IPS DF 6.9 (cell line): ENCODE measurements around the gene XXYLT1.
A peak's percentile ranks its signal among the peaks of the same experiment; 100 is the strongest.

Source experiments
- DNase-seq: peaks from one replicate; pipeline ENCODE4 v3.0.0-alpha.2; 2013; ENCODE audit warnings: low read depth, low spot score
- H3K27ac ChIP-seq: one replicate; pipeline ENCODE4 v1.5.1; 2013; ENCODE audit warnings: low read length, control low read depth
- H3K27me3 ChIP-seq: 2 replicates; pipeline ENCODE4 v1.6.1; 2013; ENCODE audit warnings: mild to moderate bottlenecking, low read length; ENCODE audit not compliant: control insufficient read depth, insufficient read depth
- H3K36me3 ChIP-seq: 2 replicates; pipeline ENCODE4 v1.6.1; 2013; ENCODE audit warnings: low read length; ENCODE audit not compliant: control insufficient read depth, insufficient read depth
- H3K4me1 ChIP-seq: 2 replicates; pipeline ENCODE4 v1.6.1; 2013; ENCODE audit warnings: low read length; ENCODE audit not compliant: control insufficient read depth, insufficient read depth
- H3K4me3 ChIP-seq: 2 replicates; pipeline ENCODE4 v1.5.1; 2013; ENCODE audit warnings: mild to moderate bottlenecking, low read length
- H3K9me3 ChIP-seq: 2 replicates; pipeline ENCODE4 v1.6.1; 2013; ENCODE audit warnings: low read length, inconsistent platforms; ENCODE audit not compliant: control insufficient read depth, insufficient read depth
- WGBS: extraction: QIAGEN DNeasy Blood & Tissue Kit; methylation state at CpG from one replicate; pipeline ENCODE4 v1.1.7; 2013; ENCODE audit warnings: mixed read lengths, missing lambda C conversion rate; ENCODE audit not compliant: insufficient read length, insufficient coverage; 5-methylcytosine and 5-hydroxymethylcytosine counted together

Gene XXYLT1

DNA sequence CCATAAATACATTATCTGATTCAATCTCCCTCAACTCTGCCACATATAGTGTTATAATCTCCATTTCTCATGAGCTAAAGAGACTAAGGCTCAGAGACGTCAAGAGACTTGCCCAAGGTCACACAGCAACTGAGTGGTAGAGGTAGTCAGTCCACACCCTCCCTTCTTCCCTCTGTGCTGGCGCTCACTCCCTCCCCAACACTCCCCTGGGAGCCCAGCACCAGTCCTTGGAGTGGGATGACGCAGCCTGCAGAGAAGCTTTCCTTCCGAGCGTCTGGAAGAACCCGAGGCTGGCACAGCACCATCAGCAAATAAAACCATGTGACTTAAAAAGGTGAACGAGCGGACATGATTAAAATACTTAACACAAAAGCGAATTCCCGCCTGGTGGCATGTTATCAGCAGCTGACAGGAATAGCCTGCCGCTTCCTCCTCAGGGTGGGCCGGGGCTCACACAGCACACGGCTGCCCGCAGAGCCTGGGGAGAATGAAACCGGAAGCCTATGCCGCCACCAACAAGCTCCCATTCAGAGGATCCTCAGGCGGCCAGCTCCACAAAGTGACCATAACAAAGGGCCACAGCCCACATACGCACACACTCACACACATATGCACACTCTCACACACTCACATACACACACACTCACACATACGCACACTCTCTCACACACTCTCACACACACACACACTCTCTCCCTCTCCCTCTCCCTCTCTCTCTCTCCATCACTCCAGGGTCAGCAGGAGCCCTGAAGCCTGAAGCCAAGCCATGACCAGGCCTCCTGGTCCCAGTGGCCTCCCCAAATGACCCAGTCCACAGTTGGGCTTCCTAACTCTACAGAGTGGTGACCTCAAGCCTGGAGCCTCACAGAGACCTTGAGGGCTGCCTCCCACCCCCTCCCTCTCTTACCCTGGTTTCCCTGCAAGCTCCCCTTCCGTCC, 120.5 kb downstream of the XXYLT1 start:
- peak overlapping the region; percentile 5; the same call in 1 of the 2 replicates for H3K4me3 ChIP-seq

DNA sequence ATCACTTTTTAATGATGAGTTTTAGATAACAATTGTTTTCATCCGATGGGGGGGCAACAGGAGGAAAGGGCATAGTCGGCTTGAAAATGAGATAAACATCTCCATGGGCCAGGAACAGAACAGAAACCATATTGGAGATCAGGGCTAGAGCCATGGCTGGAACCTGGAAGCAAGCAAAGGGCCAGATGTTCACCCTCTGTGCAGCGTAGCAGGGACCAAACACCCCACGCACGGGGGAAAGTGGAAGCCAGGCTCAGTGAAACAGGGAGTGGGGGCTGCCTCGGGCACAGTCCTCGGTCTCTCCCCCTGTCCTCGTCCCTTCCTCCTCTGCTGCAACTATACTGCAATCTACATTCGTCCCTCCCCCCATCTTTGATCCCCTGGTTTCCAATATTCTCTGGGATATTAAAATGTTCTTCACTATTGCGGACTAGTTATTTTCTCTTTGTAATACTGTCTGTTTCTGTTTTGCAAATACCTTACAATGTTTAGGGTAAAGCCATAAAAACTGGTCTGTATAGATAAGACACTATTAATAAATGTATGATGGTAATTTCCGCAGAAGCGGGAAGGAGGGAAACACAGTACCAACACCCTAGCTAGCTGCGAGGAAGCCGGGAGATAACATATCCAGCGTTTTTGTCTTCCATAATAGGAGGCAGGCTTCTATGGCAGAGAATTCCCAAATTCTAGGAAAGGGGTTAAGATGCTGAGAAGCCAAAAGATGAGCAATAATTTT, 121.5 kb downstream of the XXYLT1 start:
- no peak for DNase-seq
- no peak overlapping the region for H3K4me3 ChIP-seq
- H3K36me3 ChIP-seq: no peaks in the 10 kb centered on the region
- H3K4me1 ChIP-seq: peaks cover 12% of the 10 kb centered on the region
- WGBS: no CpG with 5 or more reads among the region's 15 CpGs
- no peak overlapping the region for H3K27ac ChIP-seq
- H3K9me3 ChIP-seq: no peaks in the 10 kb centered on the region
- no peaks in the 10 kb centered on the region for H3K27me3 ChIP-seq

More for the DNA sequence above, 120.5 kb downstream of the XXYLT1 start:
- peak; percentile 27 for DNase-seq
- no peaks in the 10 kb centered on the region for H3K27me3 ChIP-seq
- no peaks in the 10 kb centered on the region for H3K9me3 ChIP-seq
- H3K4me1 ChIP-seq: peaks cover 16% of the 10 kb centered on the region
- no peak overlapping the region for H3K27ac ChIP-seq
- WGBS: no CpG with 5 or more reads among the region's 20 CpGs
- no peaks in the 10 kb centered on the region for H3K36me3 ChIP-seq

DNA sequence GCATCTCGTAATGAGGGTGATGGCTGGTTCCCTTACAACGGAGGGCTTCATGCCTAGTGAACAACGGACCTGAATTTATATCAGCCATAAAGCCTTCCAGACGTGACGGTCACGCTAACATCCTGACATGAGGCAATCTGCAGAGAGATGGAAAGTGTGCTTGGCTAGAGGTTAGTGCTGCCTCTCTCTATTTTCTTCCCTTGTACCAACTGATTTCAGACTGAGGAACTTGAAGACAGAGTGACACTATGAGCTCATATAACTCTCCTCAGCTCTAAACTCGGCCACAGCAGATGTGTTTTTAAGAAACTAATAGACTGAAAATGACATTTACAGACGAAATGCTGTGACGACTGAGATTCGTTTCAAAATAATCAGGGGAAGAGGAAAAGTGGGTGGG, 122.4 kb downstream of the XXYLT1 start:
- H3K4me1 ChIP-seq: peaks cover 8% of the 10 kb centered on the region
- no peak overlapping the region for H3K4me3 ChIP-seq
- no peaks in the 10 kb centered on the region for H3K36me3 ChIP-seq
- H3K27me3 ChIP-seq: no peaks in the 10 kb centered on the region
- no peak overlapping the region for H3K27ac ChIP-seq
- DNase-seq: no peak
- no CpG with 5 or more reads among the region's 10 CpGs for WGBS
- no peaks in the 10 kb centered on the region for H3K9me3 ChIP-seq

DNA sequence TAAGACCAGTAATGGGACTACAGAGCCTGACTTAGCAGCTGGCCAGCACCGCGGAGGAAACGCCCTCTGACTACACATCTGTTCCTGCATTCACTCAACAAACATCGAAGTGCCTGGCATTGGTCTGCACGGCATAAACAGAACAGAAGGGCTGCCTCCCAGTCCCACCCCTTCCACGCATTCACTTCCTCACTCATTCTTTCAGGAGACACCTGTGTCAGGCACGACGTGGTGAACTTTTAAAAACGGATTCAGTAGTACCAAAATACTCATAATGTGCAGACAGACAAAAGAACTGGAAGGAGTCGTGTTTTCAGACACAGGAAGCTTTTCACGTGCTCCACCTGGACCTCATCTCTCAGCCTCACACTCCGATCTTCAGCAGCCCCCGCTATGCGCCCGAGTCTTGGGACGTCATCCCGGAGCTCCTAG, 123.3 kb downstream of the XXYLT1 start:
- Histone ChIP-seq H3K4me3 (no peak overlapping the region), H3K27ac (no peak overlapping the region), H3K36me3 (no peaks in the 10 kb centered on the region), H3K27me3 (no peaks in the 10 kb centered on the region), H3K4me1 (peaks cover 5% of the 10 kb centered on the region), H3K9me3 (no peaks in the 10 kb centered on the region)
- WGBS: no CpG with 5 or more reads among the region's 17 CpGs
- DNase-seq: no peak

DNA sequence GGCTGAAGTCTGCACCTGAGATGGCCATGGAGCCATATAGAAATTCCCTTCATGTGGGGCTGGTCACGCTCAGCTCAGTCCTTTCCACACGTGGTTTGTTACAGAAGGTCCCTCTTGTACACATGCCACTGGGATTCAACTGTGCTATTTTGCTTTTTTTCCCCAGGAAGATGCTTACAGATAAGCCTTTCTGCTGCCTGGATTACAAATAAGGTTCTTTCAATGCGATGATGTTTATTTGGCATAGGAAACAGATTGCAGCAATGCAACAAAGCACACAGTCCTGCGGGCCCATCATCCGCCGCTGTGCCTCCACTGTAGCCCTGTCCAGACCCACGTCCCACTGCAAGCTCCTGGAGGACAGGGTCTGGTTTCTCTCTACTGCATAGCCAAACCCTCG, 124.8 kb downstream of the XXYLT1 start:
- no peaks in the 10 kb centered on the region for H3K27me3 ChIP-seq
- no peaks in the 10 kb centered on the region for H3K9me3 ChIP-seq
- peaks cover 4% of the 10 kb centered on the region for H3K4me1 ChIP-seq
- H3K36me3 ChIP-seq: no peaks in the 10 kb centered on the region
- no peak overlapping the region for H3K4me3 ChIP-seq
- no CpG with 5 or more reads among the region's 8 CpGs for WGBS
- no peak overlapping the region for H3K27ac ChIP-seq
- DNase-seq: no peak

DNA sequence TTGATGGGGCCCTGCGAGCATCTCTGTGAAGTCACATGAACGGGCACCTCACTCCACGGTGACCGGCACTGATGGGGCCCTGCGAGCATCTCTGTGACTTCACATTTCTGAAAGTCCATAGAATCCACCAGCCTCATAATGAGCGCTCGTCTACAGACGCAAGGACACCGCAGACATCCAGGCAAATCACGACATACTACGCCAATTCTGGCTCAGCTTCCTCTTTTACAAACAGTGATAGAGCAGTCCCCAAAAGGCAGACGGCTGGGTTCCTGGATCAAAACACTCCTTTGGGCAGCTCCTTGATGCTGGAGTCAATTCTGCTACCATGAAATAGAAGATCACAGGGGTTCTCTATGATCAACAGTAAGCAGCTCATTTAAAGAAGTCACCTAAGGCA, 125.4 kb downstream of the XXYLT1 start:
- H3K4me1 ChIP-seq: peaks cover 4% of the 10 kb centered on the region
- no peaks in the 10 kb centered on the region for H3K27me3 ChIP-seq
- no peak overlapping the region for H3K4me3 ChIP-seq
- WGBS: no CpG with 5 or more reads among the region's 12 CpGs
- H3K27ac ChIP-seq: no peak overlapping the region
- H3K36me3 ChIP-seq: no peaks in the 10 kb centered on the region
- DNase-seq: no peak
- H3K9me3 ChIP-seq: no peaks in the 10 kb centered on the region

DNA sequence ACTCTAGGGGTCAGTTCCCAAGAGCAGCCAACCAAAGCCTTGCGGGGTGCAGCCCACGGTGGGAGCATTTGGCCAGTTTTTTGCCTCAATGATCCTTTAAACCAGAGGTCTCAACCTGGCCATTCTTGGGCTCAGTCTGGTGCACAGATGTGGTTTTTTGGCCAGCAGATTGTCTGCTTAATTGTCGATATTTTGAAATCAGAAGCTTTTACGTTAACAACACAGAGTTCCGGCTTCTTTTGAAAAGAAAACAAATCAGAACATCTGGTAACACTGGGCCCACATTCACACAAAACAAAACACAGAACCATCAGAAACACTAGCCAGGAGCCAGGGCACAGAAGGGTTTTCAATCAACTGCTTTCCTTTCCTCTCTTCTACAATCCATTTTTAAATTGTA, 127.7 kb downstream of the XXYLT1 start:
- Histone ChIP-seq H3K4me1 (no peaks in the 10 kb centered on the region), H3K4me3 (no peak overlapping the region), H3K9me3 (no peaks in the 10 kb centered on the region), H3K27ac (no peak overlapping the region), H3K27me3 (no peaks in the 10 kb centered on the region), H3K36me3 (no peaks in the 10 kb centered on the region)
- no peak for DNase-seq
- WGBS: no CpG with 5 or more reads among the region's 5 CpGs

DNA sequence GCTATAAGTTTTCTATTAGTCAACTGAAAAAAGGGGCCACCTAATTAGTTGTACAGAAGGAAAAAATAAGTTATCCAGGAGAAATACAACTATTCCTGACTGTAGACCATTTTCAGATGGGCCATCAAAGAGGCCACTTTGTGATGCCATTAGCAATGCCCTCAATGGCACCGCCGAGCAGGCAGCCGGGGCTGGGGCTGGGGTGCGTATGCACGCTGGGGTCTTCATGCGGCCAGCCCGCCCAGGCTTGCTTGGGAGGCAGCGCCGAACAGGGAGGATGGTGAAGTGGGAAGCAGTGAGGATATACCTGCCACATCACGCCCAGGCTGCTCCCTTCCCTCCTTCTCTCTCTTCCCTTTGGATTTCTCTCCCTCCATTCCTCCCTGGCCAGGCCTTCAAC, 128.4 kb downstream of the XXYLT1 start:
- Histone ChIP-seq H3K27me3 (no peaks in the 10 kb centered on the region), H3K27ac (no peak overlapping the region), H3K4me3 (no peak overlapping the region), H3K9me3 (no peaks in the 10 kb centered on the region), H3K4me1 (no peaks in the 10 kb centered on the region), H3K36me3 (no peaks in the 10 kb centered on the region)
- DNase-seq: no peak
- WGBS: no CpG with 5 or more reads among the region's 10 CpGs

DNA sequence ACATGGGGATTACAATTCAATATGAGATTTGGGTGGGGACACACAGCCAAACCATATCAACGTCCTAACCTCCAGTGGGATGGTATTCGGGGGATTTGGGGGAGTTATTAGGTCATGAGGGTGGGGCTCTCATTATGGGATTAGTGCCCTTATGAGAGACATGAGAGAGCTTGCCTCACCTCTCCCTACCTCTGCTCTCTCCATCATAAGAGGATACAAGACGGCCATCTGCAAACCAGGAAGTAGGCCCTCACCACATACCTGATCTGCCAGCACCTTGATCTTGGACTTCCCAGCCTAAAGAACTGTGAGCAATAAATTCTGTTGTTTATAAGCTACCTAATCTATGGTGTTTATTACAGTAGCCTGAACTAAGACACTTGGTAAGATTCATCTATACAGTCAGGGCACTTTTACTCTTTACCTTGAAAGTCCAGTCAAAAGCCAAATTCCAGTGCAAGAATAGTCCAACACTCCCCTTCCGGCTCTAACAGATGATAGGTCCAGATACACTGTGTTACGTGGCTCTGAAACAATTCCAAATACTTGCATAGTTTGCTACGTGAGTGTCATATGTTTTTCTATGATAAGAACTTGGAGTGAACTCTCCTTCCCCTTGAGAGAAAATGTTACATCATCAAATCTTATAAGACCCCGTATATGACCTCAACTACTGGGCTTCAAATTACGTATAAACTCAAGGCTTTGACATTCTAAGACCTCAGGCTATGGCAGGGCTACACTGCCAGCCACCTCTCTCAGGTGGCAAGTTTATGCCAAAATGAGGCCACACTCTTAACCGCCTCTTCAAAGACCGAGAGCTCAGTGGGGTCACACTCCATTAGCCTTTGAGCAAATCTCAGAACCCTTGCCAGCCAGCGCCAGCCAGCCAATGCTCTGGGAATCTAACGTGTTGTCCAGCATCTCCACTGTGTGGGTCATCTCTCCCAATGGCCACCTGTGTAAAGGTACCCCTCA, 129.9 kb downstream of the XXYLT1 start:
- Histone ChIP-seq H3K4me1 (no peaks in the 10 kb centered on the region), H3K4me3 (no peak overlapping the region), H3K36me3 (no peaks in the 10 kb centered on the region), H3K27me3 (no peaks in the 10 kb centered on the region), H3K27ac (no peak overlapping the region), H3K9me3 (no peaks in the 10 kb centered on the region)
- no CpG with 5 or more reads among the region's 12 CpGs for WGBS
- no peak for DNase-seq

DNA sequence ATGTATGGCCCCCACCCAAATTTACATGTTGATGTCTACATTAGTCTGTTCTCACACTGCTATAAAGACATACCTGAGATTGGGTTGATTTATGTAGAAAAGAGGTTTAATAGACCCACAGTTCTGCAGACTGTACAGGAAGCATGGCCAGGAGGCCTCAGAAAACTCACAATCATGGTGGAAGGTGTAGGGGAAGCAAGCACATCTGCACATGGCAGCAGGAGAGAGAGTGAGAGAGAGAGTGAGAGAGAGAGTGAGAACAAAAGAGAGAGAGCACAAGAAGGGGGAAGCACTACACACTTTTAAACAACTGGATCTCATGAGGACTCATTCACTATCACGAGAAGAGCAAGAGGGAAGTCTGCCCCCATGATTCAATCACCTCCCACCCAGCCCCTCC, 130.5 kb downstream of the XXYLT1 start:
- H3K4me1 ChIP-seq: no peaks in the 10 kb centered on the region
- no peaks in the 10 kb centered on the region for H3K36me3 ChIP-seq
- no CpG with 5 or more reads among the region's 1 CpG for WGBS
- DNase-seq: no peak
- H3K27me3 ChIP-seq: no peaks in the 10 kb centered on the region
- no peaks in the 10 kb centered on the region for H3K9me3 ChIP-seq
- H3K4me3 ChIP-seq: no peak overlapping the region
- no peak overlapping the region for H3K27ac ChIP-seq
